COR-L47 (cell line): Measurements from ENCODE around the gene SF3B5.
A peak's percentile ranks its signal among the peaks of the same experiment; 100 is the strongest.
"Not testable (repeated sequence)": the region's sequence is repeated elsewhere in the genome, so short reads cannot be mapped to it uniquely, and the experiment has no call there.

ENCODE experiments used
- DNase-seq: peaks from one replicate; lab custom pipeline; 2025; lab: John Stamatoyannopoulos, UW

SF3B5 gene

GRCh38 chr6:144095134-144096002, at the start of gene SF3B5:
TSS of gene SF3B5 (minus strand) at chr6:144095573. CDS start at chr6:144095497, 76 bp downstream.
- DNase-seq, result peak; percentile 95

- DNase-seq, result no peak
These were observed 49.6 kb upstream of the SF3B5 start for GRCh38 chr6:144144996-144145395.

GRCh38 chr6:144143878-144144277, 48.5 kb upstream of the SF3B5 start:
- no peak for DNase-seq

- no peak for DNase-seq
These were observed 47.7 kb upstream of the SF3B5 start for GRCh38 chr6:144143106-144143505.

- DNase-seq, result no peak
These were observed 46.1 kb upstream of the SF3B5 start for GRCh38 chr6:144141470-144141869.

GRCh38 chr6:144140867-144141266, 45.5 kb upstream of the SF3B5 start:
- DNase-seq, result no peak

- DNase-seq, result no peak
These were observed 44.4 kb upstream of the SF3B5 start for GRCh38 chr6:144139817-144140216.

- DNase-seq, result no peak
These were observed 43.2 kb upstream of the SF3B5 start for GRCh38 chr6:144138542-144138941.

GRCh38 chr6:144134737-144135136, 39.4 kb upstream of the SF3B5 start:
- DNase-seq, result no peak

- DNase-seq, result no peak
These were observed 38.8 kb upstream of the SF3B5 start for GRCh38 chr6:144134176-144134575.

GRCh38 chr6:144133225-144133821, 38.0 kb upstream of the SF3B5 start:
- DNase-seq, result no peak

- not testable (repeated sequence) for DNase-seq
These were observed 36.9 kb upstream of the SF3B5 start for GRCh38 chr6:144132167-144132690.

GRCh38 chr6:144131248-144131709, 35.9 kb upstream of the SF3B5 start:
- no peak for DNase-seq

- no peak for DNase-seq
These were observed 34.1 kb upstream of the SF3B5 start for GRCh38 chr6:144129469-144129868.

GRCh38 chr6:144127097-144127496, 31.7 kb upstream of the SF3B5 start:
- DNase-seq, result no peak

GRCh38 chr6:144123836-144124235, 28.5 kb upstream of the SF3B5 start:
- no peak for DNase-seq

- DNase-seq, result no peak
These were observed 28.0 kb upstream of the SF3B5 start for GRCh38 chr6:144123421-144123820.

- no peak for DNase-seq
These were observed 27.5 kb upstream of the SF3B5 start for GRCh38 chr6:144122861-144123260.

GRCh38 chr6:144119376-144119775, 24.0 kb upstream of the SF3B5 start:
- no peak for DNase-seq

GRCh38 chr6:144115219-144115618, 19.8 kb upstream of the SF3B5 start:
- no peak for DNase-seq

- no peak for DNase-seq
These were observed 18.0 kb upstream of the SF3B5 start for GRCh38 chr6:144113366-144113765.

- DNase-seq, result no peak
These were observed 14.8 kb upstream of the SF3B5 start for GRCh38 chr6:144110210-144110609.

- no peak for DNase-seq
These were observed 10.8 kb upstream of the SF3B5 start for GRCh38 chr6:144106206-144106605.
